WTC11 (cell line): ENCODE measurements around the gene GALNTL6. TPM values are rescaled to one million over a fixed set of nuclear protein-coding genes. Genes with fewer than 3 reads are reported as not detected.
A peak's percentile ranks its signal among the peaks of the same experiment; 100 is the strongest.

ENCODE experiments used
- ATAC-seq: fragments of 200-7000 bp; cut with Tn5 transposase; 2 replicates; pipeline ENCODE4 v1.10.0; 2021; ENCODE audit warnings: mild to moderate bottlenecking, moderate library complexity
- Bru-seq: library from RNA; stranded (reverse); fragments of 400-500 nt; gene quantifications from one replicate; lab custom pipeline; 2021; lab: Mats Ljungman, UMichigan
- CTCF ChIA-PET: fragments of 300-600 bp; sonication (Branson Sonifier 250); formaldehyde crosslinking; loops from one replicate; lab custom pipeline; 2021; ENCODE audit warnings: antibody characterized with exemption; lab: Charles Lee
- POLR2A ChIA-PET: fragments of 350-600 bp; sonication (Branson Sonifier 250); formaldehyde crosslinking; loops from one replicate; lab custom pipeline; 2021; ENCODE audit warnings: antibody characterized with exemption; lab: Charles Lee
- DNase-seq: peaks from one replicate; pipeline ENCODE4 v3.0.0; 2021; ENCODE audit warnings: low spot score
- H3K27ac Mint-ChIP-seq: 2 replicates; pipeline ENCODE4 v1.8.0; 2021; ENCODE audit warnings: mixed read lengths
- H3K27me3 Mint-ChIP-seq: 2 replicates; pipeline ENCODE4 v1.8.0; 2021; ENCODE audit warnings: low read depth, mild to moderate bottlenecking, moderate library complexity, mixed read lengths
- H3K36me3 Mint-ChIP-seq: 2 replicates; pipeline ENCODE4 v1.8.0; 2021; ENCODE audit warnings: mixed read lengths
- H3K4me1 Mint-ChIP-seq: 2 replicates; pipeline ENCODE4 v1.8.0; 2022; ENCODE audit warnings: mixed read lengths
- H3K4me3 Mint-ChIP-seq: 2 replicates; pipeline ENCODE4 v1.8.0; 2021; ENCODE audit warnings: mild to moderate bottlenecking, moderate library complexity, mixed read lengths
- H3K9me3 Mint-ChIP-seq: 2 replicates; pipeline ENCODE4 v1.8.0; 2021; ENCODE audit warnings: mixed read lengths
- CDX4 ChIP-seq: fragments of 250-450 bp; sonication (Bioruptor Pico); IDR thresholded peaks from 2 replicates; pipeline ENCODE4 v1.9.0; 2021; ENCODE audit warnings: moderate library complexity, mild to moderate bottlenecking, inconsistent platforms, borderline replicate concordance
- CREB1 ChIP-seq: sonication (generic); formaldehyde crosslinking; IDR thresholded peaks from 2 replicates; pipeline ENCODE4 v1.8.0; 2023; ENCODE audit warnings: mild to moderate bottlenecking, missing genetic modification reagents
- E2F5 ChIP-seq: sonication (generic); formaldehyde crosslinking; IDR thresholded peaks from 2 replicates; pipeline ENCODE4 v1.8.1; 2022; ENCODE audit warnings: mild to moderate bottlenecking, moderate library complexity, missing genetic modification reagents
- ESRRA ChIP-seq: sonication (generic); formaldehyde crosslinking; IDR thresholded peaks from 2 replicates; pipeline ENCODE4 v1.8.1; 2022; ENCODE audit warnings: mild to moderate bottlenecking, missing genetic modification reagents, borderline replicate concordance
- ETV6 ChIP-seq: sonication (generic); formaldehyde crosslinking; IDR thresholded peaks from 2 replicates; pipeline ENCODE4 v1.8.1; 2022; ENCODE audit warnings: mild to moderate bottlenecking, missing genetic modification reagents
- FOXK1 ChIP-seq: sonication (generic); formaldehyde crosslinking; IDR thresholded peaks from 2 replicates; pipeline ENCODE4 v1.8.0; 2022; ENCODE audit warnings: mild to moderate bottlenecking, moderate library complexity, missing genetic modification reagents
- GTF2I ChIP-seq: fragments of 250-450 bp; sonication (Bioruptor Pico); conservative IDR thresholded peaks from 2 replicates; pipeline ENCODE4 v1.4.0; 2021; ENCODE audit warnings: mild to moderate bottlenecking
- JUN ChIP-seq: sonication (generic); formaldehyde crosslinking; IDR thresholded peaks from 2 replicates; pipeline ENCODE4 v1.8.0; 2023; ENCODE audit warnings: mild to moderate bottlenecking, missing genetic modification reagents
- KAT7 ChIP-seq: sonication (generic); formaldehyde crosslinking; IDR thresholded peaks from 2 replicates; pipeline ENCODE4 v1.8.1; 2023; ENCODE audit warnings: missing genetic modification reagents, mild to moderate bottlenecking, borderline replicate concordance
- MAX ChIP-seq: sonication (generic); formaldehyde crosslinking; IDR thresholded peaks from 2 replicates; pipeline ENCODE4 v1.8.0; 2022; ENCODE audit warnings: mild to moderate bottlenecking, missing genetic modification reagents
- MXD4 ChIP-seq: fragments of 250-450 bp; sonication (Bioruptor Pico); IDR thresholded peaks from 2 replicates; pipeline ENCODE4 v1.8.0; 2021; ENCODE audit warnings: mild to moderate bottlenecking, moderate library complexity, borderline replicate concordance
- MYBL2 ChIP-seq: sonication (generic); formaldehyde crosslinking; IDR thresholded peaks from 2 replicates; pipeline ENCODE4 v1.8.1; 2023; ENCODE audit warnings: mild to moderate bottlenecking, moderate library complexity, missing genetic modification reagents
- NFE2L1 ChIP-seq: sonication (generic); formaldehyde crosslinking; IDR thresholded peaks from 2 replicates; pipeline ENCODE4 v1.8.1; 2023; ENCODE audit warnings: missing genetic modification reagents
- NFYB ChIP-seq: sonication (generic); formaldehyde crosslinking; conservative IDR thresholded peaks from 2 replicates; pipeline ENCODE4 v1.8.0; 2022; ENCODE audit warnings: low read depth, missing genetic modification reagents
- NR2C2 ChIP-seq: sonication (generic); formaldehyde crosslinking; IDR thresholded peaks from 2 replicates; pipeline ENCODE4 v1.8.0; 2022; ENCODE audit warnings: mild to moderate bottlenecking, missing genetic modification reagents
- SOX15 ChIP-seq: fragments of 250-450 bp; sonication (Bioruptor Pico); IDR thresholded peaks from 2 replicates; pipeline ENCODE4 v1.9.0; 2021; ENCODE audit warnings: mild to moderate bottlenecking
- TP53 ChIP-seq: sonication (generic); formaldehyde crosslinking; IDR thresholded peaks from 2 replicates; pipeline ENCODE4 v1.8.1; 2023; ENCODE audit warnings: mild to moderate bottlenecking, missing genetic modification reagents
- ZBTB21 ChIP-seq: sonication (generic); formaldehyde crosslinking; IDR thresholded peaks from 2 replicates; pipeline ENCODE4 v1.8.1; 2023; ENCODE audit warnings: mild to moderate bottlenecking, missing genetic modification reagents, borderline replicate concordance
- ZMAT4 ChIP-seq: fragments of 250-450 bp; sonication (Bioruptor Pico); IDR thresholded peaks from 2 replicates; pipeline ENCODE4 v1.9.0; 2021; ENCODE audit warnings: mild to moderate bottlenecking
- ZNF138 ChIP-seq: sonication (generic); formaldehyde crosslinking; conservative IDR thresholded peaks from 2 replicates; pipeline ENCODE4 v1.8.1; 2022; ENCODE audit warnings: mild to moderate bottlenecking, moderate library complexity, missing genetic modification reagents
- ZNF425 ChIP-seq: fragments of 250-450 bp; sonication (Bioruptor Pico); conservative IDR thresholded peaks from 2 replicates; pipeline ENCODE4 v1.9.0; 2021; ENCODE audit warnings: mild to moderate bottlenecking
- ZNF512 ChIP-seq: sonication (generic); formaldehyde crosslinking; IDR thresholded peaks from 2 replicates; pipeline ENCODE4 v1.8.1; 2022; ENCODE audit warnings: missing genetic modification reagents, borderline replicate concordance
- long read RNA-seq, 3 experiments: library from RNA in 1 of 3; library from capped mRNA in 1 of 3; library from polyadenylated mRNA in 1 of 3; unstranded in 2 of 3; stranded (forward) in 1 of 3; transcript quantifications; one replicate each; pipeline ENCODE4 v2.0.0, GENCODE V29; 2021
- total RNA-seq: library from RNA; stranded (reverse); gene quantifications from 3 replicates; pipeline ENCODE4 v1.2.3, GENCODE V29; 2021
- TF ChIP-seq, protein P1 (sequence below): fragments of 250-450 bp; sonication (Bioruptor Pico); IDR thresholded peaks from 2 replicates; pipeline ENCODE4 v1.9.0; 2021; ENCODE audit warnings: mild to moderate bottlenecking, borderline replicate concordance
- TF ChIP-seq, protein P2 (sequence below): sonication (generic); formaldehyde crosslinking; conservative IDR thresholded peaks from 2 replicates; pipeline ENCODE4 v1.8.1; 2022; ENCODE audit warnings: mild to moderate bottlenecking, missing genetic modification reagents
- TF ChIP-seq, protein P3 (sequence below): sonication (generic); formaldehyde crosslinking; IDR thresholded peaks from 2 replicates; pipeline ENCODE4 v1.8.0; 2023; ENCODE audit warnings: missing genetic modification reagents

GALNTL6 gene
- total RNA-seq (0.11 to 0.24 TPM (median 0.21 TPM) in 3 replicates), Bru-seq, nascent RNA (percentile 5 among the genes with signal in this experiment)
- long read RNA-seq, experiment 1: 0 reads
- long read RNA-seq, experiment 2: 0 reads
- long read RNA-seq, experiment 3, partial matches to known transcripts: 0 of 1 reads
- long read RNA-seq, experiment 3, other reads (novel, unspliced or antisense): 1 of 1 reads

DNA sequence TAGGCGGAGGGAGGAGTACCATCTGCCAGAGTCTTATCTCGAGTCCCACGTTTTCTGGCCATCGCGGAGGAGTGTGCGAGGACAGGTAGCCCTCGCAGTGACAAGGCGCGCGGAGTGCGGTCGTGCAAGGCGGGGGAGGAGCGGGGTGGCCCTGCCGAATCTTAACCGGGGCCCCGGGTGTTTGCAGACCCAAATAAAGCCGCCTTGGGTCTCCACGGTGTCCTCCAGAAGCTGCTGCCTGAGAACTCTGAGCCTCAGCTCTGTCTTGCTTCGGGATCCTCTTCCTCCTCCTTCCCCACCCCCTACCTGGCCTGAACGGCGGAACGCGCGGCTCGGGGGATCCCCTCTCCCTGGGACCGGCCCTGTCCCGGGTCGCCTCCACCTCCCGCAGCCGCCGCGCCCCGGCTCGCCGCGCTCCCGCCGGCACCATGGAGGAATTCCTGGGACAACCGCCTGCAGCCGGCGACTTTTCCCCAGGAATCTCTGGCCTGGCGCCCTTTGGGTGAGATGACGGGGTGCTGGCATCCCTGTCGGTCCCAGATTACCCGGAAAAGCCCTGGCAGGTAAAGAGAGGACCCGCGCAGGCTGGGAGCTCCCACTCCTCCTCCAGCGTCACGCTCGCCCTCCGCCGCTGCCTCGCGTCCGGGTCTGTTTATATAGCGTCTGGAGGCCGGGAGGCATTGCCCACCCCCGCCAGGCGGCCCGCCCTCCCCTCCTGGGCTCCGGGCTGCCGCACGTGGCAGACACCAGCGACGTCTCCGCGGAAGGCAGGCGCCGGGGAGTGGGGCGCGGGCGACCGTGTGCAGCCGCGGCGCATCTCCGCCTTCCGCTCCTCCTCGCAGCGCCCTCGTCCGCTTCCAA lies at the start of gene GALNTL6:
GALNTL6 (plus strand) TSS at position 740 of the 861 bp plus-strand sequence.
- DNase-seq (peak; percentile 48), ATAC-seq (peak; percentile 75)
- no peaks in the 10 kb centered on the region for H3K36me3 Mint-ChIP-seq
- no peaks in the 10 kb centered on the region for H3K9me3 Mint-ChIP-seq
- H3K4me3 Mint-ChIP-seq: peak within 1 kb of the TSS; percentile 88
- ChIA-PET POLR2A (no interaction called here), CTCF (interaction anchor here (0.9 to 1.2 kb wide), 2 partner anchors 184 to 822 kb away, joined by 3 to 4 read pairs; no protein-coding TSS in a partner anchor)
- peaks cover 59% of the 10 kb centered on the region for H3K27me3 Mint-ChIP-seq
- no peak within 1 kb of the TSS for H3K27ac Mint-ChIP-seq
- H3K4me1 Mint-ChIP-seq: peaks cover 13% of the 10 kb centered on the region
- TF ChIP-seq JUN (CRISPR knock-in tag) (no peak), ETV6 (CRISPR knock-in tag) (no peak), E2F5 (CRISPR knock-in tag) (no peak), NR2C2 (no peak), SOX15 (CRISPR knock-in tag) (no peak), MYBL2 (CRISPR knock-in tag) (no peak), CREB1 (CRISPR knock-in tag) (no peak), ZNF425 (CRISPR knock-in tag) (no peak), ZMAT4 (no peak), ZNF512 (no peak), NFYB (CRISPR knock-in tag) (0 out of 2 replicates have a peak, but pooled peaks have one; percentile 5), CDX4 (no peak), GTF2I (CRISPR knock-in tag) (no peak), MAX (CRISPR knock-in tag) (peak; percentile 79), MXD4 (CRISPR knock-in tag) (no peak), TP53 (CRISPR knock-in tag) (peak; percentile 35; the same call in 1 of the 2 replicates), FOXK1 (CRISPR knock-in tag) (no peak), ZBTB21 (CRISPR knock-in tag) (no peak), ESRRA (peak; percentile 49; the same call in 1 of the 2 replicates), NFE2L1 (0 out of 2 replicates have a peak, but pooled peaks have one; percentile 33), KAT7 (CRISPR knock-in tag) (0 out of 2 replicates have a peak, but pooled peaks have one; percentile 40), ZNF138 (CRISPR knock-in tag) (no peak)
- TF ChIP-seq, protein P1, sequence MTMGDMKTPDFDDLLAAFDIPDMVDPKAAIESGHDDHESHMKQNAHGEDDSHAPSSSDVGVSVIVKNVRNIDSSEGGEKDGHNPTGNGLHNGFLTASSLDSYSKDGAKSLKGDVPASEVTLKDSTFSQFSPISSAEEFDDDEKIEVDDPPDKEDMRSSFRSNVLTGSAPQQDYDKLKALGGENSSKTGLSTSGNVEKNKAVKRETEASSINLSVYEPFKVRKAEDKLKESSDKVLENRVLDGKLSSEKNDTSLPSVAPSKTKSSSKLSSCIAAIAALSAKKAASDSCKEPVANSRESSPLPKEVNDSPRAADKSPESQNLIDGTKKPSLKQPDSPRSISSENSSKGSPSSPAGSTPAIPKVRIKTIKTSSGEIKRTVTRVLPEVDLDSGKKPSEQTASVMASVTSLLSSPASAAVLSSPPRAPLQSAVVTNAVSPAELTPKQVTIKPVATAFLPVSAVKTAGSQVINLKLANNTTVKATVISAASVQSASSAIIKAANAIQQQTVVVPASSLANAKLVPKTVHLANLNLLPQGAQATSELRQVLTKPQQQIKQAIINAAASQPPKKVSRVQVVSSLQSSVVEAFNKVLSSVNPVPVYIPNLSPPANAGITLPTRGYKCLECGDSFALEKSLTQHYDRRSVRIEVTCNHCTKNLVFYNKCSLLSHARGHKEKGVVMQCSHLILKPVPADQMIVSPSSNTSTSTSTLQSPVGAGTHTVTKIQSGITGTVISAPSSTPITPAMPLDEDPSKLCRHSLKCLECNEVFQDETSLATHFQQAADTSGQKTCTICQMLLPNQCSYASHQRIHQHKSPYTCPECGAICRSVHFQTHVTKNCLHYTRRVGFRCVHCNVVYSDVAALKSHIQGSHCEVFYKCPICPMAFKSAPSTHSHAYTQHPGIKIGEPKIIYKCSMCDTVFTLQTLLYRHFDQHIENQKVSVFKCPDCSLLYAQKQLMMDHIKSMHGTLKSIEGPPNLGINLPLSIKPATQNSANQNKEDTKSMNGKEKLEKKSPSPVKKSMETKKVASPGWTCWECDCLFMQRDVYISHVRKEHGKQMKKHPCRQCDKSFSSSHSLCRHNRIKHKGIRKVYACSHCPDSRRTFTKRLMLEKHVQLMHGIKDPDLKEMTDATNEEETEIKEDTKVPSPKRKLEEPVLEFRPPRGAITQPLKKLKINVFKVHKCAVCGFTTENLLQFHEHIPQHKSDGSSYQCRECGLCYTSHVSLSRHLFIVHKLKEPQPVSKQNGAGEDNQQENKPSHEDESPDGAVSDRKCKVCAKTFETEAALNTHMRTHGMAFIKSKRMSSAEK: no peak
- TF ChIP-seq, protein P2, sequence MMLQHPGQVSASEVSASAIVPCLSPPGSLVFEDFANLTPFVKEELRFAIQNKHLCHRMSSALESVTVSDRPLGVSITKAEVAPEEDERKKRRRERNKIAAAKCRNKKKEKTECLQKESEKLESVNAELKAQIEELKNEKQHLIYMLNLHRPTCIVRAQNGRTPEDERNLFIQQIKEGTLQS: no peak
- TF ChIP-seq, protein P3, sequence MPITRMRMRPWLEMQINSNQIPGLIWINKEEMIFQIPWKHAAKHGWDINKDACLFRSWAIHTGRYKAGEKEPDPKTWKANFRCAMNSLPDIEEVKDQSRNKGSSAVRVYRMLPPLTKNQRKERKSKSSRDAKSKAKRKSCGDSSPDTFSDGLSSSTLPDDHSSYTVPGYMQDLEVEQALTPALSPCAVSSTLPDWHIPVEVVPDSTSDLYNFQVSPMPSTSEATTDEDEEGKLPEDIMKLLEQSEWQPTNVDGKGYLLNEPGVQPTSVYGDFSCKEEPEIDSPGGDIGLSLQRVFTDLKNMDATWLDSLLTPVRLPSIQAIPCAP: no peak
